Erythroblast (primary cell): ENCODE data around the gene CLNK.

Source experiments
- GATA1 ChIP-seq: IDR thresholded peaks from 2 replicates; pipeline ENCODE4 v1.6.1; 2011; ENCODE audit warnings: low read depth, mild to moderate bottlenecking, control low read depth, low read length, moderate library complexity
- POLR2A ChIP-seq: IDR thresholded peaks from 2 replicates; pipeline ENCODE4 v1.6.1; 2011; ENCODE audit warnings: mild to moderate bottlenecking, low read length

DNA sequence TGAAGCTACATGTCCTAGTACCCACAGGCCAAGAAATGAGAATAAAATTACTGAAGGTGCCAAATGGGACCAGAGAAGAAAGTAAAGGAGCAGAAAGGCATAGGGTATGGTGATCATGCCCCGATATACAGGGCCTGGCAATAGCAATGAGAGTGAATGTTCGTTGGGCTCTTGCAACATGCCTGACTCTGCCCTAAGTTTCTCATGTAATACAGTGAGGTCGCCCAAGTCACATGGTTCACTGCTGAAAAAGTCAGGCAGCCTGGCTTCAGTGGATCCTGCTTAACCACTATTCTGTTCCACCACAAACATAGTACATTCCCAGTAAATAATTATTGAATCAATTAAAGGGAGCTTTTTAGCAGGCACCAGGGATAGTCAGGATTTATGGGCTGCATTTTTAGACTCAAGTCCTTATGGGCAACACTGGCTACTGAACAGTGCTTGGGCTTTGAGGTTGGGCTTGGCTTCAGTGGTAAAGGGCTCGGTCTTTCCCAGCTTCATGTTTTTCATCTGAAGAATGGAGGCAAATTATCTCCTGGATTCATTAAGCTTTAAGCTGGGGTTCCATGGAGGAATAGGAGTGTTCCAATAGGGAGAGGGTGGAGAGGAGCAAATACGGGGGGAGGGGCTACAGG, 160.3 kb downstream of the CLNK start:
- TF ChIP-seq POLR2A (no peak), GATA1 (no peak)
